Measurements from ENCODE around the gene GPD2.

GRCh38 chr2:156447761-156448160 lies 11.6 kb downstream of the GPD2 start:
- TF ChIP-seq POLR2A (IDR thresholded peaks at IDR 0.05) (no peak), CTCF (IDR thresholded peaks at IDR 0.05) (no peak)
